Glutamatergic neuron (in vitro differentiated cells): ENCODE measurements around the gene SIPA1L2. TPM values are rescaled to one million over a fixed set of nuclear protein-coding genes. Genes with fewer than 3 reads are reported as not detected.
"Not testable (repeated sequence)": the region's sequence is repeated elsewhere in the genome, so short reads cannot be mapped to it uniquely, and the experiment has no call there.

Experiments
- DNase-seq: peaks from one replicate; pipeline ENCODE4 v3.0.0; 2022
- H3K27ac Mint-ChIP-seq: one replicate; pipeline ENCODE4 v1.8.0; 2020; ENCODE audit warnings: mild to moderate bottlenecking, mixed read lengths, inconsistent platforms; ENCODE audit not compliant: unreplicated experiment
- H3K27me3 Mint-ChIP-seq: one replicate; pipeline ENCODE4 v1.8.0; 2020; ENCODE audit warnings: mild to moderate bottlenecking, moderate library complexity, mixed read lengths, inconsistent platforms; ENCODE audit not compliant: unreplicated experiment
- H3K36me3 Mint-ChIP-seq: one replicate; pipeline ENCODE4 v1.8.0; 2020; ENCODE audit warnings: mild to moderate bottlenecking, mixed read lengths, inconsistent platforms; ENCODE audit not compliant: unreplicated experiment
- H3K4me1 Mint-ChIP-seq: one replicate; pipeline ENCODE4 v1.8.0; 2020; ENCODE audit warnings: mild to moderate bottlenecking, low read depth, mixed read lengths, inconsistent platforms; ENCODE audit not compliant: unreplicated experiment
- H3K4me3 Mint-ChIP-seq: one replicate; pipeline ENCODE4 v1.8.0; 2020; ENCODE audit warnings: mild to moderate bottlenecking, mixed read lengths, inconsistent platforms; ENCODE audit not compliant: unreplicated experiment
- H3K9me3 Mint-ChIP-seq: one replicate; pipeline ENCODE4 v1.8.0; 2020; ENCODE audit warnings: mild to moderate bottlenecking, moderate library complexity, mixed read lengths, inconsistent platforms; ENCODE audit not compliant: unreplicated experiment
- CTCF ChIP-seq: fragments of 200-600 bp; sonication (generic); IDR thresholded peaks from one replicate; pipeline ENCODE4 v1.5.0; 2021; ENCODE audit not compliant: partially characterized antibody, unreplicated experiment
- total RNA-seq: library from RNA; stranded (reverse); fragmentation: NEBNext Ultra II Directional; extraction: Animal tissue kit (Norgen Biotek cat#: 25700); gene quantifications from one replicate; pipeline ENCODE4 v1.2.1, GENCODE V29; 2021; ENCODE audit not compliant: unreplicated experiment

The SIPA1L2 gene
- total RNA-seq, 1 donor from 2014 or later = 177 TPM

GRCh38 chr1:232620356-232620969 lies 9.5 kb downstream of the SIPA1L2 start:
- H3K9me3 Mint-ChIP-seq = no peaks in the 10 kb centered on the region
- no peak for DNase-seq
- no peak for TF ChIP-seq CTCF
- peaks cover 4% of the 10 kb centered on the region for H3K27me3 Mint-ChIP-seq
- H3K27ac Mint-ChIP-seq = peak overlapping the region; percentile 90
- peaks cover 70% of the 10 kb centered on the region for H3K4me1 Mint-ChIP-seq
- H3K36me3 Mint-ChIP-seq = no peaks in the 10 kb centered on the region
- peak overlapping the region; percentile 68 for H3K4me3 Mint-ChIP-seq

GRCh38 chr1:232617237-232617636 lies 12.7 kb downstream of the SIPA1L2 start:
- peaks cover 64% of the 10 kb centered on the region for H3K4me1 Mint-ChIP-seq
- no peak for DNase-seq
- H3K27me3 Mint-ChIP-seq = peaks cover 4% of the 10 kb centered on the region
- H3K27ac Mint-ChIP-seq = no peak overlapping the region
- H3K4me3 Mint-ChIP-seq = no peak overlapping the region
- H3K9me3 Mint-ChIP-seq = no peaks in the 10 kb centered on the region
- no peaks in the 10 kb centered on the region for H3K36me3 Mint-ChIP-seq
- no peak for TF ChIP-seq CTCF

- H3K9me3 Mint-ChIP-seq = no peaks in the 10 kb centered on the region
- no peak overlapping the region for H3K27ac Mint-ChIP-seq
- TF ChIP-seq CTCF = no peak
- H3K36me3 Mint-ChIP-seq = no peaks in the 10 kb centered on the region
- no peak overlapping the region for H3K4me3 Mint-ChIP-seq
- H3K4me1 Mint-ChIP-seq = peaks cover 53% of the 10 kb centered on the region
- H3K27me3 Mint-ChIP-seq = peaks cover 7% of the 10 kb centered on the region
- DNase-seq = no peak
Observed at GRCh38 chr1:232615306-232615800, 14.6 kb downstream of the SIPA1L2 start.

- H3K36me3 Mint-ChIP-seq = no peaks in the 10 kb centered on the region
- no peak overlapping the region for H3K4me3 Mint-ChIP-seq
- H3K4me1 Mint-ChIP-seq = peaks cover 50% of the 10 kb centered on the region
- DNase-seq = no peak
- peaks cover 5% of the 10 kb centered on the region for H3K27me3 Mint-ChIP-seq
- no peaks in the 10 kb centered on the region for H3K9me3 Mint-ChIP-seq
- TF ChIP-seq CTCF = no peak
- no peak overlapping the region for H3K27ac Mint-ChIP-seq
Observed at GRCh38 chr1:232614811-232615210, 15.1 kb downstream of the SIPA1L2 start.

- no peak for TF ChIP-seq CTCF
- Mint-ChIP-seq H3K4me1 (peaks cover 45% of the 10 kb centered on the region), H3K4me3 (peak overlapping the region; percentile 9), H3K27ac (peak overlapping the region; percentile 15), H3K36me3 (no peaks in the 10 kb centered on the region), H3K9me3 (no peaks in the 10 kb centered on the region), H3K27me3 (peaks cover 5% of the 10 kb centered on the region)
- no peak for DNase-seq
Observed at GRCh38 chr1:232613752-232614381, 16.1 kb downstream of the SIPA1L2 start.

- peaks cover 44% of the 10 kb centered on the region for H3K4me1 Mint-ChIP-seq
- not testable (repeated sequence) for H3K4me3 Mint-ChIP-seq, H3K9me3 Mint-ChIP-seq, H3K36me3 Mint-ChIP-seq, H3K27ac Mint-ChIP-seq, H3K27me3 Mint-ChIP-seq, DNase-seq
Observed at GRCh38 chr1:232612836-232613235, 17.1 kb downstream of the SIPA1L2 start.
